Measurements from ENCODE around the gene FCSK. TPM values are rescaled to one million over a fixed set of nuclear protein-coding genes. Genes with fewer than 3 reads are reported as not detected.
A peak's percentile ranks its signal among the peaks of the same experiment; 100 is the strongest.

FCSK gene
- total RNA-seq, 1 donor from 2014 or later, result 9.2 TPM

GRCh38 chr16:70429888-70430666 is 24.3 kb upstream of the FCSK start:
- H3K36me3 Mint-ChIP-seq (ENCODE audit: low read depth), result no peaks in the 10 kb centered on the region
- no peaks in the 10 kb centered on the region for H3K27me3 Mint-ChIP-seq (ENCODE audit: low read depth)
- H3K27ac Mint-ChIP-seq (ENCODE audit: unreplicated experiment), result peak overlapping the region; percentile 75
- H3K9me3 Mint-ChIP-seq (ENCODE audit: low read depth), result no peaks in the 10 kb centered on the region
- H3K4me3 Mint-ChIP-seq (ENCODE audit: unreplicated experiment), result no peak overlapping the region
- H3K4me1 Mint-ChIP-seq (ENCODE audit: low read depth), result peaks cover 74% of the 10 kb centered on the region
- no peak for DNase-seq (ENCODE audit: low spot score)
- TF ChIP-seq CTCF (IDR thresholded peaks at IDR 0.05), result no peak

GRCh38 chr16:70430667-70431536 is 23.5 kb upstream of the FCSK start:
- DNase-seq (ENCODE audit: low spot score), result no peak
- peak overlapping the region; percentile 75 for H3K27ac Mint-ChIP-seq (ENCODE audit: unreplicated experiment)
- H3K4me3 Mint-ChIP-seq (ENCODE audit: unreplicated experiment), result no peak overlapping the region
- no peaks in the 10 kb centered on the region for H3K9me3 Mint-ChIP-seq (ENCODE audit: low read depth)
- no peaks in the 10 kb centered on the region for H3K36me3 Mint-ChIP-seq (ENCODE audit: low read depth)
- peaks cover 77% of the 10 kb centered on the region for H3K4me1 Mint-ChIP-seq (ENCODE audit: low read depth)
- TF ChIP-seq CTCF (IDR thresholded peaks at IDR 0.05), result no peak
- H3K27me3 Mint-ChIP-seq (ENCODE audit: low read depth), result no peaks in the 10 kb centered on the region

GRCh38 chr16:70432356-70432722 is 22.1 kb upstream of the FCSK start:
- peak overlapping the region; percentile 6 for H3K4me3 Mint-ChIP-seq (ENCODE audit: unreplicated experiment)
- no peak for DNase-seq (ENCODE audit: low spot score)
- H3K36me3 Mint-ChIP-seq (ENCODE audit: low read depth), result no peaks in the 10 kb centered on the region
- peaks cover 87% of the 10 kb centered on the region for H3K4me1 Mint-ChIP-seq (ENCODE audit: low read depth)
- H3K27me3 Mint-ChIP-seq (ENCODE audit: low read depth), result no peaks in the 10 kb centered on the region
- peak overlapping the region; percentile 95 for H3K27ac Mint-ChIP-seq (ENCODE audit: unreplicated experiment)
- TF ChIP-seq CTCF (IDR thresholded peaks at IDR 0.05), result no peak
- H3K9me3 Mint-ChIP-seq (ENCODE audit: low read depth), result no peaks in the 10 kb centered on the region

GRCh38 chr16:70432723-70433457 is 21.5 kb upstream of the FCSK start:
- no peak for TF ChIP-seq CTCF (IDR thresholded peaks at IDR 0.05)
- Mint-ChIP-seq H3K4me1 (ENCODE audit: low read depth) (peaks cover 87% of the 10 kb centered on the region), H3K9me3 (ENCODE audit: low read depth) (no peaks in the 10 kb centered on the region), H3K36me3 (ENCODE audit: low read depth) (no peaks in the 10 kb centered on the region), H3K4me3 (ENCODE audit: unreplicated experiment) (peak overlapping the region; percentile 6), H3K27ac (ENCODE audit: unreplicated experiment) (peak overlapping the region; percentile 95), H3K27me3 (ENCODE audit: low read depth) (no peaks in the 10 kb centered on the region)
- no peak for DNase-seq (ENCODE audit: low spot score)

Data from chondrocyte (in vitro differentiated cells).